GM18873 (cell line): ENCODE results near the gene IL12RB1.
A peak's percentile ranks its signal among the peaks of the same experiment; 100 is the strongest.
"Not testable (repeated sequence)": the region's sequence is repeated elsewhere in the genome, so short reads cannot be mapped to it uniquely, and the experiment has no call there.

ENCODE experiments used
- ATAC-seq: cut with Tn5 transposase; IDR thresholded peaks from one replicate; pipeline ENCODE4 v1.9.1; 2021; ENCODE audit warnings: mild to moderate bottlenecking, moderate library complexity, moderate number of reproducible peaks; ENCODE audit not compliant: unreplicated experiment, low FRiP score

The IL12RB1 gene

DNA sequence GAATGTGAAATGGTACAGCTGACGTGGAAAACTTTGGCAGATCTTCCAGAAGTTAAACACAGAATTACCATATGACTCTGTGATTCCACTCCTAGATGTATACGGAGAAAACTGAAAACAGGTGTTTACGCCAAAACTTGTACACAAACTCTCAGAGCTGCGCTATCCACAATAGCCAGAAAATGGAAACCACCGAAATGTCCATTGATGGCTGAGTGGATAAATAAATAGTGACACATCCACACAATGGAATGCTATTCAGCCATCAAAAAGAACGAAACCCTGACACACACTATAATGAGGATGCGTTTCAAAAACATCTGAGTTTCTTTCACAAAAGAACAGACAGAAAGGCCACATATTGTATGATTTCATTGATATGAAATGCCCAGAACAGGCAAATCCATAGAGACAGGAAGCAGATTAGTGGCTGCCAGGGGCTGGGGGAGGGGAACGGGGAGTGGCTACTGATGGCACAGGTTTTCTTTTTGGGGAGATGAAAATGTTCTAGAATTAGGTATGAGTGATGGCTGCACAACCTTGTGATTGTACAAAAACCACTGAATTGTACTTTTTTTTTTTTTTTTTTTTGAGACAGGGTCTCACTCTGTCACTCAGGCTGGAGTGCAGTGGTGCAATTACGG, 33.0 kb downstream of the IL12RB1 start:
- no peak for ATAC-seq

DNA sequence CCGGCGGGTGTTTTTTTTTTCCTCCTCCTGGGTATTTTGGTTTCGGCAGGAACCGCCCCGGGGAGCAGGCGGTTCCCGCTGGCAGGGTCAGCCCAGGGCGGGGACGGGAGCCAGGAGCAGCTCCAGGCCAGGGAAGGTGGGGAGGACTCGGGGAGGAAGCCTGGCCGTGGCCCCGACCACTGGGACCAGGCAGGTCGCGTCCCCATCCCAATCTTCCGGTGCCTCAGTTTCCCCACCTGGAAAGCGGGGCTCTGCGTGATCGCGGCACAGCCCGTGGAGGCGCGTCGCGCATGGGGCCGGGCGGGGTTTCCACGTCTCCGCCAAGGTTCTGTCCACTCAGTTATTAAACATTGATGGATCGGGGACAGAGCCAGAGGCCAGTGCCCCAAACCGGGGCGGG, 34.8 kb downstream of the IL12RB1 start:
- no peak for ATAC-seq

DNA sequence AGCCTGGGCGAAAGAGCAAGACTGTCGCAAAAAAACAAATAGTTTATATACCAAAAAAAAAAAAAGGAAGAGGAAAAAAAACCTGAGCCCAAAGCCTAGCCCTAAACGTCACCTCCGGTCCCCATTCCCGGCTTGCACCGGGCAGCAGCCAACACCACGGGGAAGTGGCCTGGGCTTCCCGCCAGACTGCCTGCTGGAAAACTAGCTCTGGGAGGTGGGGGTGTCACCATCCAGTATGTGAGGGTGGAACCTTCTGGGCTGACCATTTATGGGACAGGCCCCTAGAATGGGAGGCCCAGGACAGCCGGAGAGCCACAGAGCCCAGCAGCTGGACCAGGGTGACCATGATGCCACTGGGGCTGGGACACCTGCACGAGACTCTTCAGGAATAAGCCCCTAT, 37.3 kb downstream of the IL12RB1 start:
- ATAC-seq, result no peak

DNA sequence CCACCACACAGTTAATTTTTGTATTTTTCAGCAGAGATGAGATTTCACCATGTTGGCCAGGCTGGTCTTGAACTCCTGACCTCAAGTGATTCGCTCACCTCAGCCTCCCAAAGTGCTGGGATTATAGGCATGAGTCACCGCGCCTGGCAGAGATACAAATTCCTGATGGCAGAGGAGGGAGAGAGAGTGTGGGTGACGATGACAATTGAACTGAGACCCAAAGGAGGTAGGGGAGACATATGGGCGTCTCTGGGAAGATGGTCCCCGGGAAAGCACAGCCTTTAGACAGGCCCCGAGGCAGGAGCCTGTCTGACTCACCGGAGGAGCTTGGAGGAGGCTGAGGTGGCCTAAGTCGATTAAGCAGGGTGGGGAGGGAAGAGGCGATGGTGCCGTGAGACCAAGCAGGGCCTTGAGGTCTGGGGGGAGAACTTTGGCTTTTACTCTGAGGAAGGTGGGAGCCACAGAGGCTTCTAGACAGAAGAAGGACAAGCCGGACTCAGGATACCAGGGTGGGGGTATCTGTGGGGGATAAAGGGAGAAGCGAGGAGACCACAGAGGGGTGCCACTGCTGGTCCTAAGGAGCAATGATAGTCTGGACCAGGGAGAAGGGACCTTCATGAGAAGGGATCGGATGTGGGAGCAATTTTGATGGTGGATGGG, 40.5 kb downstream of the IL12RB1 start:
- ATAC-seq, result no peak

DNA sequence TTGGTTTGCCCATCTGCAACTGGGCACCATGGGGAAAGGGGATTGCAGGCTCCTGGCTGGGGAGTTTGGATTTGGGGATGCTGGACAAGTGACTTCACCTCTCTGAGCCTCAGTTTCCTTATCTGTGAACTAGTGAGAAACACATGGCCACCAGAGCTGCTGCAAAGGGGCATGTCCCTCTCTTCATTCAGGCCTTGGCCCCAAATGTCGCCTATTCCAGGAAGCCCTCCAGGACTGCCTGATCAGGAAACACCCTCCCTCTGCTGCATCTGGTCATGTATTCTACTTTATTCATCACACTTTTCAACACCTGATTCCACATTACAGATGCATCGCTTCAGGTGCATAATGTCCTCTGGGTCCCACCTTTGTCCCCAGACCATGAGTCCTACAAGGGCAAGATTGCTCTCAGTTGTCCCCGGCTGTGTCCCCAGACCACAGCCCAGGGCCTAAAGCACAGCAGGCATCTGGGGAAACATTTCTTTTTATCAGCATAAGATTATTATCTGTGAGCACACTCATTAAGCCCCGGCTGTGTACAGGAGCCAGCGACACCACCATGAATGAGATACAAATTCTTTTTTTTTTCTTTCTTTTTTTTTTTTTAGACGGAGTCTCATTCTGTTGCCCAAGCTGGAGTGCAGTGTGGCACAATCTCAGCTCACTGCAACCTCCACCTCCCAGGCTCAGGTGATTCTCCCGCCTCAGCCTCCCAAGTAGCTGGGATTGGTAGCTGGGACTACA, 41.3 kb downstream of the IL12RB1 start:
- ATAC-seq, result no peak

DNA sequence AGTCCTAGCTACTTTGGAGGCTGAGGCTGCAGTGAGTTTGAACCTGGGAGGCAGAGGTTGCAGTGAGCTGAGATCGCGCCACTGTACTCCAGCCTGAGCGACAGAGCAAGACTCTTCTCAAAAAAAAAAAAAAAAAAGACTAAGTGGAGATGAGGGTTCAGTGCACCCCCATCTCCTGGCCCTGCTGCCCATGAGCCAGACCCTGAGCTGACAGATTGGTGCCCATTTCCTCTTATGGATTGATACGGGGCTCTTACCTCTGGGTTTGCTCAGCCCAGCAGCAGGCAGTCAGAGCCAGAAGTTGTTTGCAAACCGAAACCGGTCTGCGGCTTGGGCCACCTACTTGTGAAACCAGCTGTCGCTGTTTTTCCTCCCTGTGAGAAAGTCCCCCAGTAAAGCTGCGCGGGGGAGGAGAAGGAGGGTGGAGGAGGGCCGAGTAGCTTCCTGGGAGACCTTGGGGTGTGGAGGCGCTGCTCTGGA, 41.9 kb downstream of the IL12RB1 start:
- ATAC-seq, result peak; percentile 77

DNA sequence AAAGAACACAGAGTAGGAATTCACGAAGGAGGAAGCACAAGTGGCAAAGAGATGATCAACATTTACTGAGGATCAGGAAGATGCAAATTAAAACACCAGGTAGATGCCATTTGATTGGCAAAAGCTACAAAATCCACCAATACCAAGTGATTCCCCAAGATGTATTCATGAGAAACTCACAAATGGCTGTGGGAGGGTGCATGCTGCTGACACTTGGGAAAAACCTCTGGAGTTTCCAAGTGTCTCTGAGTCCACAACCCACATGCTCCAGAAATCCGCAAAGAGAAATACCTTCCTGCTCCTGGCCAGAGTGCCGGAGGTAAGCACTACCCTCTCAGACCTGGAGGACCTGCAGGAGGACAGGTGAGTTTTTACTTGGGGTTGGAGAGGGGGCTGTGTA, 43.1 kb downstream of the IL12RB1 start:
- no peak for ATAC-seq

DNA sequence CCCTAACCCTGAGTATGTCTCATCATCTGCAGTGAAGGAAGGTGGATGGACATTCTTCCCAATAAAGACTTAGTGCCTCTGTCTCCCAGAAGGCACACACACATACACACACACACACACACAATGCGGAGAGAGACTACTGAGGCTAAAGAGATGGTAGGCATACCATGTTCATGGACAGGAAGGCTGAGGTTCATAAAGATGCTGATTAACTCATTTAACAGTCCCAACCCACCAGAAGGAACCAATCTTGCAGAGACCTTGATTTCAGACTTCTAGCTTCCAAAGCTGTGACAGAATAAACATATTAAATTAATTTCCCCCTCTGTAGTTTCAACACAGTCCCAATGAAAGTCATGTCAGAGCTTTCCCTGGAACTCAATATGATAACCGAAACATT, 45.7 kb downstream of the IL12RB1 start:
- no peak for ATAC-seq

DNA sequence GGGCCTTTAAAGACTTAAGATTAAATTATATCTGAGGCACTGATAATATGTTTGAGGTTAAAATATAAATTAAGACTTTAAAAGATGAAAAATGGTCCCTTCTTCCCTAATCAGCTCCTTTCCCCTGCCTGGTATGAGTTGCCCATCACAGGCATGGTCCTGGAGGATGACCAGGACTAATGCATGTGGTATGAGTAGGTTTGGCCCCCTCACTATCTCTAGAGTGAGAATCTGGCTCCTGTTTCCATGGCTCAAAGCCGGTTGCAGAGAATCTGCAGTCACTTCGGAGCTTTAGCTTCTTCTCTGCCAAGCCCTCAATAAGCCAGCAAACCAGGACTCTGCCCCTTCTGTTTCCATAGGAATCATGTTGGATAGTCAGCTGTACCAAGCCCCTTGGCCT, 54.6 kb downstream of the IL12RB1 start:
- ATAC-seq, result not testable (repeated sequence)

DNA sequence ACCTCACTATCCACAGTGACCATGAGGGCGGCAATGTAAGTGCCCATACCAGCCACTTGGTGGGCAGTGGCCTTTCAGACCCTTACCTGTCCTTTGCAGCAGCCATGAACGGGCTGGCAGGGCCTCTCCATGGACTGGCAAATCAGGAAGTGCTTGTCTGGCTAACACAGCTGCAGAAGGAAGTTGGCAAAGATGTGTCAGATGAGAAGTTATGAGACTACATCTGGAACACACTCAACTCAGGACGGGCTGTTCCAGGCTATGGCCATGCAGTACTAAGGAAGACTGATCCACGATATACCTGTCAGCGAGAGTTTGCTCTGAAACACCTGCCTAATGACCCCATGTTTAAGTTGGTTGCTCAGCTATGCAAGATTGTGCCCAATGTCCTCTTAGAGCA, 55.3 kb downstream of the IL12RB1 start:
- not testable (repeated sequence) for ATAC-seq

DNA sequence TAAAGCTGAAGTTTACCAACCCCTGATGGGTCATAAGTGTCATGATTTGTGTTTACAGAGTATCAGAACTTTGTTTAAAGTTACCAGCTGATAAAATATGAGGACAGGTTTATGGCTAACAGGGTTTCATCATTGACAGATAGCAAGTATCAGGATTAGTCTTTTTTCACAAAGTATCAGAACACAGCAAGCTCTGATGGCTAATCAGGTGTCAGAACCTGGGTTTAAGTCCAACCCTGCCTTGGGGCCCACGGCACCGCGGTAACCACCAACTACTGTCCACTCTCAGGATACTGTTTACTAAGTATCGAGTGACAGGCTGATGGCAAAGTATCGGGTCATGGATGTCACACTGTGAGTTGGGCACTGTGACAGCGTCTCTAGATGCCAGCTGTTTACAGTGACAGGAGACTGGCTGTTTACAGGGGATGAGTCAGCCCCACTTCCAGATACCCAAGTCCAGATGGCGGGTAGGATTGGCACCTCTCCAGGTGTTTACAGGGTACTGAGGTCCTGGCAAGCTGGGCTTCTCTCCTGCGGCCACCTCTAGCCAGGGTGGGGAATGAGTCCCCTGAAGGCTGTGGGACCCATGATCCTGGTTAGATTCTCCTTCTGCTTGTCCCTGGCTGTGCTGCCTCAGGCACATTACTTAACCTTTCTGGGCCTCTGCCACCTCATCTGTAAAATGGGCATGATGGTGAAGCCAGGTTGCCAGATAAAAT, 57.0 kb downstream of the IL12RB1 start:
- no peak for ATAC-seq

DNA sequence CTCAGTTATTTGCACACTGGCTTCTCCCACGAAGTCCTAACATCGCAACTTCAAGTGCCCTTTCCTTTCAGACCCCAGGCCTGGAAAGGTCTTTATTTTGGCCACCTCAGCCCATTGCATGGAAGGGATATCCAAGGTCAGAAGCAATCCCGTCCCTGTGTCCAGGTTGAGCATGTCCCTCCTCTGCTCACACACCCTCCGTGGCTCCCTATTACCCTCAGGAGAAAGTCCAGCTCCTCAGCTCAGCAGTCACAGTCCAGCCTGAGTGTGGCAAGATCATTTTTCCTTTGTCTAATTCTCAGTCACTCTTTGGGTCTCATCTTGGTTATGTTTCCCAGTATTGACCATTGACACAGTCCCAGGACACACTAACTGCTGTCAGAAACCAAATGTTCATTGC, 59.6 kb downstream of the IL12RB1 start:
- no peak for ATAC-seq

DNA sequence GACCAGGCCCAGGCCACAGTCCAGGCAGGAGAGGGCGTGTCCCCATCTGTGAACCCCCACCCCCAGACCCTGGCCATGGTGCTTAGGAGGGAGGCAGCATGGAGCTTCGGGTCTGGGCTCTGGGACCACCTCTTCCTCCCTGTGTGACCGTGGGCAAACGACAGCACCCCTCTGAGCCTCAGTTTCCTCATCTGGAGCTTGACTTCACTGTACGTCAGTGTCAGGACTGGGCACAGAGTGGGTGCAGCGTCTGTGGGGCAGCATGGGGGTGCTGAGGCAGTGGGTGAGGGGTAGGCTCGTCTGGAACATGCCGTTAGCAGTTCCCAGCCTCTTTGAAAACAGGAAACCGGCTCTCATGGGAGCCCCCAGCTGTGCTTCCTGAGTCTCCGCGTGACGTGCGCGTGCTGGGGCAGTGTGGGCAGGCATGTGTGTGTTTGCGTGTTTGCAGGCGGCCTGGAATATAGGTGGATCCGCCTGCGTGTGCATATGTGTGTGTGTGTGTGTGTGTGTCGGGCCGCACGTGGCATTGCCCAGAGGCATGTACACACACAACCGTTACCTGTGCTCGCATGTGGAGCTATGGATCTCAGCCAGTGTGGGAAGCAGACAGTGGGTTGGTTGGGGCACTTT, 63.0 kb downstream of the IL12RB1 start:
- ATAC-seq, result no peak

DNA sequence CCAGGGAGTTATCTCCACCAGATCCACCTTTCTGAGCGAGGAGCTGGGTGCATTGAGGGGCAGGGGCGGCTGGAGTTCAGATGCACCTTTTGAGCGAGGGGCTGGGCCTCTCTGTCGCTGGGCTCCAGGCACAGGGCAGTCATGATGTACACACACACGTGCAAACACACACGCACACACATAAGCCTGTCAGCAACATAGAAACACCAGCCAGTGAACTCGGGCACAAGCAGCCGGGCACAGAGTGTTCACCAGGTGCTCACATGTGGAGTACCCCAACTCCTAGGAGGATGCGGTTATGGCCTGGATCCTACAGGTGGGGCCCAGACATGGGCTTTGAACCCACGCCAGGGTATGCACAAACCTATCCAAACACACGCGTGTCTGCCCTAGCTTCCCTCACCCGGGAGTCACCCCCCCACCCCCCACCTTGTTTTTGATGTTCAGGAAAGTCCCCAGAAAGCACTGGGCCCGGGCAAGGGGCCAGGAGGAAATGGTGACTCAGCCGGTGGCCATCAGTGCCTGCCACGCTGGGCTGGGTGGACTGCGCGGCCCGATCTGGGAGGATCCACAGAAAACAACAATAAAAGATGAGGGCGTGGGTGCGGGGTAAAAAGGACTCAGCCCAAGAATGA, 65.5 kb downstream of the IL12RB1 start:
- ATAC-seq, result no peak

DNA sequence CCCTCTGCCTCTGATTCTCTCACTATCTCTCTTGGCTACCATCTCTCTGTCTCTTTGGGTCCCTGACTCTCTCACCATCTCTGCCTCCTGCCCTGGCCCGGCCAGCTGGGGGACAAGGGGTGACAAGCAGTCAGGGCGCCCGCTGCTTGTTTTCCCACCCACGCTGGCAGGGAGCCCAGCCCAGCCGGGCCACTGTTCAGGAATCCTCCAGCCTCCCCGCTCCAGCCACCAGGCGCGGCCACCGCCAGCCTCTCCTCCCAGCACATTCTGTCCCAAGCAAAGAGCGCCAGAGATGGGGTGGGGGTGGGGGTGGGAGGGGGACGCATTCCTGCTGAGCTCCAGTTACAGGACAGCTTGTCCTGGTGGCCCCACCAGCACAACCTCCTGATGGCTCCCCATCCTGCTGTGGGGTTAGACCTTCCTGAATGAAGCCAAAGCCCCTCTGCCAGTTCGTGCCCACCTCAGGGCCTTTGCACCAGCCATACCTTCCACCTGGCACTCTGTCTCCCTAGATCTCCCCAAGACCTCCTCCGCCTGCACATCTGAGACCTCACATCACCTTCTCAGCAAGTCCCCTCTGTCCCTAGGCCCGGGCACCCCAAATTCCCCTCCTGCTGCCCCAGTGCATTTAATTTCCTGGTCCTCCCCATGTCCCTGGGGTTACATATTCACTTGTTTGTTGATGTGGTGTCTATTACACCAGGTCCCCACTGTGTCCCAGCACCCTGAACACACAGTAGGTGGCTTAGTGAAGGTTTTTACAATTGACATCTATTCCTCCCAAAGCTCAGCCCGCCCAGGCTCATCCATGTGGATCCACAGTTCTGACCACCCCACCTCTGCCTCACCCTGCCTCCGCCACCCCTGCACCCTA, 66.3 kb downstream of the IL12RB1 start:
- ATAC-seq, result no peak

DNA sequence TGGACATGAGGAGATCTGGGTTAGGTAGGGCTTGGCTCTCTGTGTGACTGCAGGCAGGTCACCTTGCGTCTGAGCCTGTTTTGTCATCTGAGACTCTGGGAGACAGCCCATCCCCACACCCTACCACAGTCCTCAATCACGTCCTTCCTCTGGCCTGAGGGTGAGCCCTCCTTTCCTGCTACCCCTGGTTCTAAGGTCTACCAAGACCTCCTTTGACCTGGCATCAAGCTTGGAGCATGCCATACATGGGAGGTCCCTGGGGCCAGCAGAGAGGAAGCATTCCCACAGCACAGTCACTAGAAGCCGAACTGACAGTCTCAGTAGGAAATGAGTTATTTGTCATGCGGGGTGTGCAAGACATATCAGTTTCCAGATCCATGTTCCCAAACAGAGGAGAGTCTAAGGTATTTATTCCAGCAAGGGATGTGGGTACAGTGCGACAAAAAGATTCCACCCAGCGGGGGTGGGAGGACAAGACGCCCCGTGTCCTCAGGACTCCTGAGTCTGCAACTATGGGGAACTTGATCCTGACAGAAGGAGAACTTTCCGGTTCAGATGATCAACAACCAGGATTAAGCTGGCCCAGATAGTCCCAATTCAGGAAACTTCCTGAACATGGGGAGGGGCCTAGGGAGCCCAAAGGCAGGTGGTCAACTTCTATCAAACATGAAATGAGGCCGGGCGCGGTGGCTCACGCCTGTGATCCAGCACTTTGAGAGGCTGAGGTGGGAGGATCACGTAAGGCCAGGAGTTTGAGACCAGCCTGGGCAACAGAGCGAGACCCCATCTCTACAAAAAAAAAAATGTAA, 69.3 kb downstream of the IL12RB1 start:
- ATAC-seq, result no peak

DNA sequence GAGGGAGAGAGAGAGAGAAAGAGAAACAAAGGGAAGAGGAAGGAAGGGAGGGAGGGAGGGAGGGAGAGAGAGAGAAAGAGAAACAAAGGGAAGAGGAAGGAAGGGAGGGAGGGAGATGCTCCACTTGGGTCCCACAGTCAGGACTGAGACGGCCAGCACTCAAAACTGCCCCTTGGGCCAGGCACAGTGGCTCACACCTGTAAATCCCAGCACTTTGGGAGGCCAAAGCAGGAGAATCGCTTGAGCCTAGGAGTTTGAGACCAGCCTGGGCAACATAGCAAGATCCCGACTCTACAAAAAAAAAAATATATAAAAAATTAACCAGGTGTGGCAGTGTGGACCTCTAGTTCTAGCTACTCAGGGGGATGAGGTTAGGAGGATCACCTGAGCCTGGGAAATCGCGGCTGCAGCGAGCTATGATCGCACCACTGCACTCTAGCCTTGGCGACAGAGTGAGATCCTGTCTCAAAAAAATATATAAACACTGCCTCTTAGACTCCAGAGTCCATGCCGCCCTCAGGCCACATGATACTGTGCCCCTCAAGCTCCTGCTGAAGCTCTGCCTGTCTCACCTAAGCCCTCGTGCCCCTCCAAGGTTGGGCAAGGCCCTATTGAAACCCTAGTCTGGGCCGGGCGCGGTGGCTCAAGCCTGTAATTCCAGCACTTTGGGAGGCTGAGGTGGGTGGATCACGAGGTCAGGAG, 70.4 kb downstream of the IL12RB1 start:
- ATAC-seq, result no peak

DNA sequence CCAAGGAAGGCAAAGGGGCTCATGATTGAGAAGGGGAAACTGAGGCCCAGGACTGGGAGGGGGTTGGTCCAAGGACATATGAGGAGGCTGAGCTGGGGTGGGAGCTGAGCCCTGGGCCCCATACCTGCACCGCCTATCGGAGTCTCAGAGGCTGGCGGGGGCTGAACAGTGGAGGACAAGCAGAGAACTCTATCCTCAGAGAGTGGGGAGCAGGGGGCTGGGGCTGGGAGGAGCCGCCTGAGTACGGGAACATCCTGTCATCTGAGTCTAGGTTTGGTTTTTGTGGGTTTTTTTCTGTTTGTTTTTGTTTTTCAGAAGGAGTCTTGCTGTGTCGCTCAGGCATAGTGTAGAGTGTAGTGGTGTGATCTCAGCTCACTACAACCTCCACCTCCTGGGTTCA, 72.5 kb downstream of the IL12RB1 start:
- no peak for ATAC-seq
